ENCODE results near the gene SDK1. TPM values are rescaled to one million over a fixed set of nuclear protein-coding genes. Genes with fewer than 3 reads are reported as not detected.

Gene SDK1
- total and polyA plus RNA-seq, 2 donors (not counting 3 experiments of a cell fraction or from before 2014, with no cell fraction given), result 1.6 to 3.9 TPM

- no peaks in the 10 kb centered on the region for H3K79me2 ChIP-seq (ENCODE audit: control insufficient read depth, insufficient read depth, low read length)
- BruUV-seq (replicated peaks), result no TSS peak
- TF ChIP-seq JUN (IDR thresholded peaks at IDR 0.05; ENCODE audit: borderline replicate concordance, insufficient read depth, insufficient read length, low read depth), result no peak
- TF ChIP-seq FOS (IDR thresholded peaks at IDR 0.05; ENCODE audit: borderline replicate concordance, insufficient read depth, low read length), result no peak
- no peak for TF ChIP-seq MYC (IDR thresholded peaks at IDR 0.05; ENCODE audit: low read depth, low read length)
- no peak for TF ChIP-seq POLR2AphosphoS5 (IDR thresholded peaks at IDR 0.05; ENCODE audit: insufficient read depth, low read depth, low read length)
- TF ChIP-seq MAX (IDR thresholded peaks at IDR 0.05; ENCODE audit: insufficient read depth, insufficient read length), result no peak
- no peak for TF ChIP-seq CTCF (IDR thresholded peaks at IDR 0.05; ENCODE audit: extremely low read depth in 1 of 2, insufficient read depth in 1 of 2, low read depth in 1 of 2, low read length in 2 of 2)
- TF ChIP-seq POLR2A (IDR thresholded peaks at IDR 0.05; ENCODE audit: low read depth, low read length), result no peak
- TF ChIP-seq GATA2 (IDR thresholded peaks at IDR 0.05; ENCODE audit: insufficient read depth, insufficient read length, low read depth, low read length), result no peak
- TF ChIP-seq EZH2 (IDR thresholded peaks at IDR 0.05; ENCODE audit: borderline replicate concordance, low read depth, low read length, severe bottlenecking), result no peak
- dilution Hi-C loops (cut with MboI; ENCODE audit: extremely low pct_ligation_motif_present, low sequenced_read_pairs) (no loop called here), intact Hi-C loops (cut with micrococcal nuclease) (no loop called here)
- ChIA-PET CTCF (no interaction called here), POLR2A (no interaction called here)
- H2AFZ ChIP-seq (ENCODE audit: low read depth, low read length), result no peak overlapping the region
- no peaks in the 10 kb centered on the region for H3K4me1 ChIP-seq (ENCODE audit: control insufficient read depth, extremely low read depth, insufficient read depth, low read length)
- no peaks in the 10 kb centered on the region for H4K20me1 ChIP-seq (replicated peaks; ENCODE audit: control insufficient read depth, extremely low read depth, insufficient read depth, low read length)
- no peaks in the 10 kb centered on the region for H3K36me3 ChIP-seq (ENCODE audit: control insufficient read depth in 2 of 2, extremely low read depth in 1 of 2, insufficient read depth in 2 of 2, low read length in 2 of 2)
- no peak for DNase-seq (ENCODE audit: low read depth, low spot score)
- peaks cover 10% of the 10 kb centered on the region for H3K9me3 ChIP-seq (replicated peaks; ENCODE audit: control insufficient read depth, insufficient read depth, low read length)
- no peak overlapping the region for H3K4me3 ChIP-seq (replicated peaks in 1 of 3; ENCODE audit: insufficient read depth in 1 of 3, low read depth in 1 of 3, low read length in 3 of 3)
- no peak overlapping the region for H3K9ac ChIP-seq (replicated peaks; ENCODE audit: extremely low read depth, insufficient read depth, low read length)
- no peaks in the 10 kb centered on the region for H3K27me3 ChIP-seq (ENCODE audit: control insufficient read depth in 2 of 2, insufficient read depth in 2 of 2, low read length in 2 of 2)
- no peak overlapping the region for H3K4me2 ChIP-seq (ENCODE audit: insufficient read depth, low read length)
- H3K9me1 ChIP-seq (replicated peaks; ENCODE audit: control insufficient read depth, extremely low read depth, insufficient read depth, low read length), result no peaks in the 10 kb centered on the region
- H3K27ac ChIP-seq (ENCODE audit: insufficient read depth, low read depth, low read length), result no peak overlapping the region
- FAIRE-seq, result no peak
Measured at GRCh38 chr7:4307316-4308204, 1006.5 kb downstream of the SDK1 start.

All from endothelial cell of umbilical vein (primary cell).